ENCODE data around the gene ORMDL1. TPM values are rescaled to one million over a fixed set of nuclear protein-coding genes. Genes with fewer than 3 reads are reported as not detected.

Gene ORMDL1
- total RNA-seq, 1 experiment from 2014 or later = 83.0 TPM

GRCh38 chr2:189770590-189771322, 13.4 kb downstream of the ORMDL1 start:
- Mint-ChIP-seq H3K4me3 (ENCODE audit: unreplicated experiment) (no peak overlapping the region), H3K27ac (ENCODE audit: low read depth, unreplicated experiment) (no peak overlapping the region), H3K27me3 (ENCODE audit: insufficient read depth, unreplicated experiment) (no peaks in the 10 kb centered on the region), H3K9me3 (ENCODE audit: unreplicated experiment) (no peaks in the 10 kb centered on the region), H3K4me1 (ENCODE audit: insufficient read depth, unreplicated experiment) (no peaks in the 10 kb centered on the region), H3K36me3 (ENCODE audit: insufficient read depth, unreplicated experiment) (peaks cover 88% of the 10 kb centered on the region)
- ChIA-PET CTCF (no interaction called here), POLR2A (interaction anchor here (0.8 kb wide), 1 partner anchor 8 kb away, joined by 3 read pairs; the partner anchor contains the start of gene OSGEPL1)
- no TSS peak for BruUV-seq (replicated peaks)
- DNase-seq (ENCODE audit: unreplicated experiment) = no peak
- TF ChIP-seq CTCF (IDR thresholded peaks at IDR 0.05; ENCODE audit: unreplicated experiment) = no peak
- intact Hi-C loops (cut with micrococcal nuclease) = no loop called here

GRCh38 chr2:189763908-189764661, 20.1 kb downstream of the ORMDL1 start:
- peaks cover 34% of the 10 kb centered on the region for H3K36me3 Mint-ChIP-seq (ENCODE audit: insufficient read depth, unreplicated experiment)
- no peaks in the 10 kb centered on the region for H3K9me3 Mint-ChIP-seq (ENCODE audit: unreplicated experiment)
- BruUV-seq (replicated peaks) = no TSS peak
- no peak for TF ChIP-seq CTCF (IDR thresholded peaks at IDR 0.05; ENCODE audit: unreplicated experiment)
- ChIA-PET CTCF (interaction anchor here (0.6 to 4.7 kb wide), 16 partner anchors 9 to 526 kb away, joined by 3 to 31 read pairs (median 6); partner anchors contain the start of gene ASNSD1), POLR2A (interaction anchor here (0.6 to 5.1 kb wide), 9 partner anchors 11 to 795 kb away, joined by 3 to 86 read pairs (median 9); partner anchors contain the start of genes ASNSD1, ORMDL1 and PMS1)
- H3K4me3 Mint-ChIP-seq (ENCODE audit: unreplicated experiment) = peak overlapping the region; percentile 94
- no peaks in the 10 kb centered on the region for H3K4me1 Mint-ChIP-seq (ENCODE audit: insufficient read depth, unreplicated experiment)
- no peak for DNase-seq (ENCODE audit: unreplicated experiment)
- no peaks in the 10 kb centered on the region for H3K27me3 Mint-ChIP-seq (ENCODE audit: insufficient read depth, unreplicated experiment)
- intact Hi-C loops (cut with micrococcal nuclease) = loop anchor here (1.0 to 2.0 kb wide), 2 partner anchors 90 to 103 kb away; partner anchors contain the start of genes ANKAR and ASNSD1
- peak overlapping the region; percentile 78 for H3K27ac Mint-ChIP-seq (ENCODE audit: low read depth, unreplicated experiment)

GRCh38 chr2:189762551-189763298, 21.4 kb downstream of the ORMDL1 start, which contains the start of gene OSGEPL1:
OSGEPL1 (minus strand) TSS chr2:189762792; CDS start chr2:189761640, 1,152 bp downstream.
- Mint-ChIP-seq H3K9me3 (ENCODE audit: unreplicated experiment) (no peaks in the 10 kb centered on the region), H3K27ac (ENCODE audit: low read depth, unreplicated experiment) (peak within 1 kb of the TSS; percentile 78), H3K27me3 (ENCODE audit: insufficient read depth, unreplicated experiment) (no peaks in the 10 kb centered on the region), H3K4me3 (ENCODE audit: unreplicated experiment) (peak within 1 kb of the TSS; percentile 94), H3K4me1 (ENCODE audit: insufficient read depth, unreplicated experiment) (no peaks in the 10 kb centered on the region), H3K36me3 (ENCODE audit: insufficient read depth, unreplicated experiment) (peaks cover 21% of the 10 kb centered on the region)
- POLR2A ChIA-PET = interaction anchor here (0.6 to 5.1 kb wide), 28 partner anchors 8 to 1890 kb away, joined by 3 to 86 read pairs (median 4); partner anchors contain the start of genes ANKAR, ASNSD1, ORMDL1 and PMS1
- peak; percentile 46 for TF ChIP-seq CTCF (IDR thresholded peaks at IDR 0.05; ENCODE audit: unreplicated experiment)
- intact Hi-C loops (cut with micrococcal nuclease) = loop anchor here (1.0 to 2.0 kb wide), 2 partner anchors 88 to 102 kb away; partner anchors contain the start of genes ANKAR and ASNSD1
- peak; percentile 93 for DNase-seq (ENCODE audit: unreplicated experiment)
- TSS peak; percentile 74 for BruUV-seq (replicated peaks)
- CTCF ChIA-PET = interaction anchor here (0.6 to 4.7 kb wide), 26 partner anchors 10 to 413 kb away, joined by 3 to 31 read pairs (median 4); partner anchors contain the start of genes ASNSD1, ORMDL1 and PMS1
